ENCODE results near the gene IQGAP2. TPM values are rescaled to one million over a fixed set of nuclear protein-coding genes. Genes with fewer than 3 reads are reported as not detected.

The IQGAP2 gene
- total and polyA plus RNA-seq, 9 of the 15 experiments (the other 6 are each of a cell fraction or from before 2014, with no cell fraction given) = 8.7 to 23.2 (median 17.4) TPM

- Histone ChIP-seq H2AFZ (ENCODE audit: low read depth, low read length) (no peak overlapping the region), H3K79me2 (ENCODE audit: control insufficient read depth, insufficient read depth, low read length) (no peaks in the 10 kb centered on the region), H3K9ac (ENCODE audit: insufficient read depth in 1 of 2, low read depth in 2 of 2, low read length in 2 of 2) (no peak overlapping the region), H3K4me3 (no peak overlapping the region), H3K9me1 (ENCODE audit: control insufficient read depth, insufficient read depth, low read length) (no peaks in the 10 kb centered on the region), H3K36me3 (ENCODE audit: control insufficient read depth, insufficient read depth, low read length) (no peaks in the 10 kb centered on the region), H4K20me1 (replicated peaks; ENCODE audit: control insufficient read depth, insufficient read depth, low read length) (no peaks in the 10 kb centered on the region), H3K27ac (ENCODE audit: extremely low read depth, low read depth, low read length) (no peak overlapping the region), H3K4me1 (replicated peaks in 1 of 2; ENCODE audit: control insufficient read depth in 2 of 2, insufficient read depth in 2 of 2, low read length in 2 of 2) (peaks cover 3 to 15% of the 10 kb centered on the region in 2 experiments; a peak in 4 of 5 replicates), H3K27me3 (ENCODE audit: control insufficient read depth in 2 of 2, insufficient read depth in 2 of 2, low read length in 2 of 2) (no peaks in the 10 kb centered on the region), H3K4me2 (ENCODE audit: insufficient read depth, low read length) (no peak overlapping the region), H3K9me3 (replicated peaks; ENCODE audit: control insufficient read depth, insufficient read depth, low read depth, low read length) (no peaks in the 10 kb centered on the region)
- DNase-seq (ENCODE audit: extremely low read depth in 1 of 4, low spot score in 3 of 4) (no peak), ATAC-seq (no peak), FAIRE-seq (no peak)
- POLR2A ChIA-PET = no interaction called here
- no TSS peak for BruUV-seq (replicated peaks)
- CTCF ChIA-PET (ENCODE audit: low intra/inter-chr PET ratio) = no interaction called here
- in situ Hi-C loops (cut with MboI) (no loop called here), intact Hi-C loops (cut with micrococcal nuclease) (no loop called here)
- 56% methylated on average over 3 of the region's 3 CpGs for WGBS (ENCODE audit: insufficient coverage, low coverage, missing lambda C conversion rate)
- TF ChIP-seq RFX7 (CRISPR knock-in tag; IDR thresholded peaks at IDR 0.05) = no peak
- no peak for TF ChIP-seq ZFPM2 (CRISPR knock-in tag; IDR thresholded peaks at IDR 0.05)
- no peak for TF ChIP-seq CTCF (IDR thresholded peaks at IDR 0.05 in 2 of 3, conservative IDR thresholded peaks at IDR 0.05 in 1 of 3; ENCODE audit: insufficient read depth in 2 of 3, low read depth in 1 of 3, low read length in 3 of 3)
- TF ChIP-seq PURB (CRISPR knock-in tag; IDR thresholded peaks at IDR 0.05; ENCODE audit: low read depth) = no peak
- TF ChIP-seq ATF7 (IDR thresholded peaks at IDR 0.05) = no peak
- TF ChIP-seq ZNF740 (CRISPR knock-in tag; IDR thresholded peaks at IDR 0.05) = no peak
- no peak for TF ChIP-seq ZNF740 (tag; IDR thresholded peaks at IDR 0.05)
- no peak for TF ChIP-seq ZNF395 (CRISPR knock-in tag; IDR thresholded peaks at IDR 0.05)
- no peak for TF ChIP-seq POU5F1 (IDR thresholded peaks at IDR 0.05; ENCODE audit: borderline replicate concordance, low read depth, low read length, partially characterized antibody)
- no peak for TF ChIP-seq HES1 (IDR thresholded peaks at IDR 0.05; ENCODE audit: low read depth)
- no peak for TF ChIP-seq ZNF253 (CRISPR knock-in tag; conservative IDR thresholded peaks at IDR 0.05)
- no peak for TF ChIP-seq HLTF (IDR thresholded peaks at IDR 0.05)
- no peak for TF ChIP-seq ZBTB2 (IDR thresholded peaks at IDR 0.05)
- TF ChIP-seq HNRNPUL1 (IDR thresholded peaks at IDR 0.05; ENCODE audit: low read length) = no peak
- no peak for TF ChIP-seq KAT2B (IDR thresholded peaks at IDR 0.05; ENCODE audit: low read depth, low read length)
- TF ChIP-seq HDAC2 (IDR thresholded peaks at IDR 0.05) = no peak
- no peak for TF ChIP-seq MLX (CRISPR knock-in tag; conservative IDR thresholded peaks at IDR 0.05)
These were observed 182.7 kb downstream of the IQGAP2 start for GRCh38 chr5:76585783-76586217.
